SK-N-SH treated with all-trans-retinoic acid at 6 μM for 48 hours (cell line): ENCODE measurements around the gene NUP205.
A peak's percentile ranks its signal among the peaks of the same experiment; 100 is the strongest.

ENCODE experiments used
- ATAC-seq: fragments of 200-7000 bp; cut with Tn5 transposase; 3 replicates; pipeline ENCODE4 v1.9.1; 2020; ENCODE audit warnings: mild to moderate bottlenecking, moderate library complexity
- ARNTL ChIP-seq: fragments of 450-650 bp; formaldehyde crosslinking; IDR thresholded peaks from 2 replicates; pipeline ENCODE4 v1.5.0; 2020; ENCODE audit warnings: low read depth, mild to moderate bottlenecking, moderate library complexity, borderline replicate concordance
- BACH2 ChIP-seq: fragments of 250-450 bp; sonication (Bioruptor Pico); IDR thresholded peaks from 2 replicates; pipeline ENCODE4 v1.9.0; 2021; ENCODE audit warnings: mild to moderate bottlenecking, borderline replicate concordance
- CREB5 ChIP-seq: fragments of 250-450 bp; sonication (Bioruptor Pico); IDR thresholded peaks from 2 replicates; pipeline ENCODE4 v1.5.1; 2020; ENCODE audit warnings: low read depth, mild to moderate bottlenecking, moderate library complexity
- CSDC2 ChIP-seq: fragments of 250-450 bp; sonication (Bioruptor Pico); IDR thresholded peaks from 2 replicates; pipeline ENCODE4 v1.5.0; 2020; ENCODE audit warnings: mild to moderate bottlenecking, moderate library complexity
- CSRNP3 ChIP-seq: fragments of 250-450 bp; sonication (Bioruptor Pico); IDR thresholded peaks from 2 replicates; pipeline ENCODE4 v1.5.1; 2021; ENCODE audit warnings: mild to moderate bottlenecking, moderate library complexity
- GLIS3 ChIP-seq: fragments of 250-450 bp; sonication (Bioruptor Pico); IDR thresholded peaks from 2 replicates; pipeline ENCODE4 v1.5.0; 2020; ENCODE audit warnings: mild to moderate bottlenecking, moderate library complexity
- ISL1 ChIP-seq: fragments of 250-450 bp; sonication (Bioruptor Pico); IDR thresholded peaks from 2 replicates; pipeline ENCODE4 v2.1.2; 2022; ENCODE audit warnings: mild to moderate bottlenecking, moderate library complexity
- OSR1 ChIP-seq: fragments of 250-450 bp; sonication (Bioruptor Pico); IDR thresholded peaks from 2 replicates; pipeline ENCODE4 v1.8.0; 2022; ENCODE audit warnings: moderate library complexity, mild to moderate bottlenecking, inconsistent platforms
- POU6F1 ChIP-seq: fragments of 250-450 bp; sonication (Bioruptor Pico); IDR thresholded peaks from 2 replicates; pipeline ENCODE4 v1.8.0; 2021; ENCODE audit warnings: low read depth, mild to moderate bottlenecking, moderate library complexity, borderline replicate concordance
- PPARA ChIP-seq: fragments of 250-450 bp; sonication (Bioruptor Pico); IDR thresholded peaks from 2 replicates; pipeline ENCODE4 v1.5.0; 2020; ENCODE audit warnings: mild to moderate bottlenecking, borderline replicate concordance
- TCF4 ChIP-seq: fragments of 250-450 bp; sonication (Bioruptor Pico); IDR thresholded peaks from 2 replicates; pipeline ENCODE4 v1.8.0; 2021; ENCODE audit warnings: mild to moderate bottlenecking, moderate library complexity, borderline replicate concordance
- TSHZ2 ChIP-seq: fragments of 250-450 bp; sonication (Bioruptor Pico); IDR thresholded peaks from 2 replicates; pipeline ENCODE4 v1.5.0; 2020; ENCODE audit warnings: mild to moderate bottlenecking, moderate library complexity
- ZFP3 ChIP-seq: fragments of 250-450 bp; sonication (Bioruptor Pico); IDR thresholded peaks from 2 replicates; pipeline ENCODE4 v1.5.0; 2020; ENCODE audit warnings: mild to moderate bottlenecking, moderate library complexity
- ZNF565 ChIP-seq: fragments of 450-650 bp; formaldehyde crosslinking; conservative IDR thresholded peaks from 2 replicates; pipeline ENCODE4 v1.5.0; 2020; ENCODE audit warnings: low read depth, mild to moderate bottlenecking, moderate library complexity
- ZNF70 ChIP-seq: fragments of 450-650 bp; formaldehyde crosslinking; IDR thresholded peaks from 2 replicates; pipeline ENCODE4 v1.5.0; 2020; ENCODE audit warnings: mild to moderate bottlenecking, moderate library complexity
- ZNF8 ChIP-seq: fragments of 450-650 bp; formaldehyde crosslinking; IDR thresholded peaks from 2 replicates; pipeline ENCODE4 v1.5.0; 2020; ENCODE audit warnings: mild to moderate bottlenecking, moderate library complexity

NUP205 gene

GRCh38 chr7:135557455-135558336 is at the start of gene NUP205:
Gene NUP205 (plus strand): TSS chr7:135557917. CDS start chr7:135557945, 28 bp downstream.
- TF ChIP-seq CSRNP3 (CRISPR knock-in tag) (no peak), GLIS3 (CRISPR knock-in tag) (0 out of 2 replicates have a peak, but pooled peaks have one; percentile 16), ZFP3 (peak; percentile 75; the same call in 1 of the 2 replicates), TCF4 (CRISPR knock-in tag) (0 out of 2 replicates have a peak, but pooled peaks have one; percentile 10)
- peak; percentile 95 for ATAC-seq

- peak; percentile 49 for ATAC-seq
- no peak for TF ChIP-seq ISL1
- no peak for TF ChIP-seq BACH2 (CRISPR knock-in tag)
- TF ChIP-seq TCF4 (CRISPR knock-in tag): no peak
- TF ChIP-seq CSDC2 (CRISPR knock-in tag): no peak
- TF ChIP-seq CSRNP3 (CRISPR knock-in tag): no peak
- no peak for TF ChIP-seq POU6F1
Measured at GRCh38 chr7:135508883-135509588, 48.7 kb upstream of the NUP205 start.

GRCh38 chr7:135509589-135509838 is 48.2 kb upstream of the NUP205 start:
- TF ChIP-seq POU6F1 (no peak), CSDC2 (CRISPR knock-in tag) (no peak), OSR1 (CRISPR knock-in tag) (no peak), ARNTL (CRISPR knock-in tag) (no peak), BACH2 (CRISPR knock-in tag) (no peak), ZNF8 (no peak), CSRNP3 (CRISPR knock-in tag) (no peak)
- peak; percentile 1; the same call in 1 of the 3 replicates for ATAC-seq

GRCh38 chr7:135509839-135510591 is 47.7 kb upstream of the NUP205 start, which contains the start of gene CNOT4:
Gene CNOT4 (minus strand): TSS chr7:135510102. CDS start chr7:135438331, 71,771 bp downstream.
- TF ChIP-seq ZFP3: no peak
- TF ChIP-seq BACH2 (CRISPR knock-in tag): no peak
- no peak for TF ChIP-seq ZNF70 (CRISPR knock-in tag)
- no peak for TF ChIP-seq ISL1
- TF ChIP-seq GLIS3 (CRISPR knock-in tag): no peak
- no peak for TF ChIP-seq ZNF565 (CRISPR knock-in tag)
- TF ChIP-seq PPARA: no peak
- no peak for TF ChIP-seq CREB5 (CRISPR knock-in tag)
- no peak; the same call in 1 of the 2 replicates for TF ChIP-seq TSHZ2 (CRISPR knock-in tag)

More at GRCh38 chr7:135509839-135510591, 47.7 kb upstream of the NUP205 start, which contains the start of gene CNOT4:
- ATAC-seq: peak; percentile 96
